Gastrocnemius medialis (tissue), 4 donors: Measurements from ENCODE around the gene SLC24A3.

Experiments used
- CTCF ChIP-seq, 5 experiments: fragments of 450-650 bp in 3 of 5; fragments of 200-600 bp in 2 of 5; sonication (generic) in 2 of 5; IDR thresholded peaks in 4 of 5; conservative IDR thresholded peaks in 1 of 5; 1 replicate in 4 of 5; 2 replicates in 1 of 5; pipeline ENCODE4 v1.5.1; 2016 to 2019; ENCODE audit warnings: antibody characterized with exemption in 5 of 5, mild to moderate bottlenecking in 3 of 5, moderate library complexity in 3 of 5
- POLR2A ChIP-seq, 2 donors: fragments of 450-650 bp; IDR thresholded peaks; one replicate each; pipeline ENCODE4 v1.6.1; 2017; ENCODE audit warnings: antibody characterized with exemption in 2 of 2, mild to moderate bottlenecking in 2 of 2, moderate library complexity in 2 of 2

GRCh38 chr20:19565736-19566135, 353.3 kb downstream of the SLC24A3 start:
- no peak for TF ChIP-seq CTCF (IDR thresholded peaks at IDR 0.05 in 4 of 5, conservative IDR thresholded peaks at IDR 0.05 in 1 of 5)
- TF ChIP-seq POLR2A (IDR thresholded peaks at IDR 0.05) = no peak
